Common myeloid progenitor, CD34-positive (primary cell): Measurements from ENCODE around the gene DENND1B.
"Not testable (repeated sequence)": the region's sequence is repeated elsewhere in the genome, so short reads cannot be mapped to it uniquely, and the experiment has no call there.

Experiments
- CTCF ChIA-PET: fragments of 350-600 bp; sonication (Branson Sonifier 250); formaldehyde crosslinking; loops from one replicate; lab custom pipeline; 2021; ENCODE audit warnings: antibody characterized with exemption; lab: Charles Lee
- POLR2A ChIA-PET: fragments of 350-600 bp; sonication (Branson Sonifier 250); formaldehyde crosslinking; loops from one replicate; lab custom pipeline; 2021; ENCODE audit warnings: antibody characterized with exemption; lab: Charles Lee
- DNase-seq, 3 donors: peaks; one replicate each; pipeline versions ENCODE4 v3.0.0 to v3.0.0-alpha.2; 2013
- H3K27ac ChIP-seq, 2 experiments: 1 replicate in 1 of 2; 2 replicates in 1 of 2; pipeline ENCODE4 v1.7.0; 2013; ENCODE audit warnings: inconsistent platforms in 2 of 2, low read length in 2 of 2, mild to moderate bottlenecking in 2 of 2, low read depth in 1 of 2, moderate library complexity in 1 of 2; ENCODE audit not compliant: severe bottlenecking in 2 of 2, insufficient read depth in 1 of 2, poor library complexity in 1 of 2
- H3K27me3 ChIP-seq, 5 experiments: replicated peaks in 2 of 5; 1 replicate in 3 of 5; 2 replicates in 2 of 5; pipeline versions ENCODE4 v1.6.1 to v1.7.0; 2013; ENCODE audit warnings: low read length in 4 of 5, mild to moderate bottlenecking in 2 of 5, moderate library complexity in 2 of 5, inconsistent platforms in 1 of 5; ENCODE audit not compliant: insufficient read depth in 5 of 5, control insufficient read depth in 4 of 5
- H3K36me3 ChIP-seq, 4 experiments: 1 replicate in 2 of 4; 2 replicates in 2 of 4; pipeline versions ENCODE4 v1.6.1 to v1.7.0; 2013; ENCODE audit warnings: low read length in 3 of 4, control low read depth in 1 of 4, mild to moderate bottlenecking in 1 of 4; ENCODE audit not compliant: control insufficient read depth in 4 of 4, insufficient read depth in 4 of 4
- H3K4me1 ChIP-seq, 4 experiments: 1 replicate in 3 of 4; 2 replicates in 1 of 4; pipeline versions ENCODE4 v1.6.1 to v1.7.1; 2013; ENCODE audit warnings: low read length in 3 of 4, mild to moderate bottlenecking in 3 of 4, control low read depth in 1 of 4, inconsistent platforms in 1 of 4, moderate library complexity in 1 of 4; ENCODE audit not compliant: control insufficient read depth in 4 of 4, insufficient read depth in 4 of 4; ENCODE audit errors: control extremely low read depth in 1 of 4
- H3K4me3 ChIP-seq, 7 experiments: 1 replicate in 4 of 7; 2 replicates in 3 of 7; pipeline versions ENCODE4 v1.5.1 to v1.7.0; 2013; ENCODE audit warnings: mild to moderate bottlenecking in 7 of 7, low read length in 6 of 7, moderate library complexity in 6 of 7, inconsistent platforms in 2 of 7, low read depth in 2 of 7, control low read depth in 1 of 7; ENCODE audit not compliant: insufficient read depth in 4 of 7, control insufficient read depth in 1 of 7; ENCODE audit errors: extremely low read depth in 1 of 7
- H3K9me3 ChIP-seq, 5 experiments: 1 replicate in 4 of 5; 2 replicates in 1 of 5; pipeline versions ENCODE4 v1.6.1 to v1.7.1; 2013; ENCODE audit warnings: low read length in 4 of 5, mild to moderate bottlenecking in 2 of 5, inconsistent platforms in 1 of 5, low read depth in 1 of 5, moderate library complexity in 1 of 5; ENCODE audit not compliant: control insufficient read depth in 4 of 5, insufficient read depth in 2 of 5; ENCODE audit errors: control extremely low read depth in 1 of 5
- WGBS: methylation state at CpG from one replicate; pipeline ENCODE4 v1.1.5; 2013; ENCODE audit not compliant: insufficient coverage; 5-methylcytosine and 5-hydroxymethylcytosine counted together

DENND1B gene

DNA sequence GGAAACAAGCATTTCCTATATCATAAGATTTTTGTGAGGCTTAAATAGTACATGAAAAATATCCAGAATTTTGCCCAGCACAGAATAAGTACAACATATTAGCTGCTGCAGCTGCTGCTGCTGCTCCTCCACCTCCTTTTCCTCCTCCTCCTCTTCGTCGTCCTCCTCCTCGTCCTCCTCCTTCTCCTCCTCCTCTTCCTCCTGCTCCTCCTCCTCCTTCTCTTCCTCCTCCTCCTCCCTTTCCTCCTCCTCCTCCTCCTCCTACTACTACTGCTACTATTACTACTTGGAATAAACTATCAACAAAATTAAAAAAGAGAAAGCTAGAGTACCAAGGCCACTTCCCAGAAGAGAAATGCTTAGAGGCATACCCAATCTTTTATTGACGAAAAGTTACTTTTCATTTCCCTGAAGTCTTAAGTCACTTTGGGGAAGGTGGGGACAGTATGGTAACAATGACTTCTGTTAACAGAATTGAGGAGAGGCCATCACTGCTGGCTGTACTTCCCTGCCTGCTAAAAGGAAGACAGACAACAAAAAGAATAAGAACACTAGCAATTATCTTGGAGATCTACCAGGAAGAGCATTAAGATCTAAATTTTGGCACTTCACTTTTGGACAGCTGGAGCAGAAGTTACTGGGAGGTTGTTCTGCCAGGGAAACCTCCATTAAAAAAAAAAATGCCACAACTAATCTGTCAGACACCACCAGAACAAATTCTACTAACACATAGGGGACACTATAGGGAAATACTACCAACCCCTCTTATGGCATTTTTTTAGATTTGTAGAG, 7.1 kb downstream of the DENND1B start:
- H3K4me3 ChIP-seq: peak overlapping the region in 3 of 7 experiments; percentile 22 to 62 (median 42)
- peaks cover 0 to 19% (median 3%) of the 10 kb centered on the region in 4 experiments for H3K36me3 ChIP-seq
- peak overlapping the region in 1 of 2 experiments; percentile 64 for H3K27ac ChIP-seq
- CTCF ChIA-PET: interaction anchor here (1.2 kb wide), 1 partner anchor 31 kb away, joined by 3 read pairs; no protein-coding TSS in a partner anchor
- 26% methylated on average over 4 of the region's 4 CpGs for WGBS
- H3K4me1 ChIP-seq: peaks cover 26 to 74% (median 56%) of the 10 kb centered on the region in 4 experiments
- no peaks in the 10 kb centered on the region for H3K27me3 ChIP-seq
- POLR2A ChIA-PET: no interaction called here
- peak in 1 of 3 donors; percentile 48 for DNase-seq
- H3K9me3 ChIP-seq: no peaks in the 10 kb centered on the region

DNA sequence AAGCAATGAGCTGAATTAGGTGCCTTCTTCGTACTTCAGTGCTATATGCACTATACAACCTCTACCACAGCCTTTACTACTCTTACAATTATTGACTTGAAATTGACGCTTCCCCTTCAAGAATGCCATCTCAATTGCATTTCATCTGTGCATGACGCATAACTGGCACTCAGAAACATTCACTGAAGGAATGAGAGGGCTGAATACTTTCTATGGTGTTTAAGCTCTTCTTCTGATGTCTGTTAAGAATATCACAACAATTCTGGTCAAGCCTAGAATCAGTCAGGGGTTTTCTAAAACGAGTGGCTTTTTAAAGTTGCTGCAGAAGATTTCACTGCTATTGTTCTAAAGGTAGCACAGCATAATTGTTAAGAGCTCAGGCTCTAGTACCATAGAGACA, 11.5 kb downstream of the DENND1B start:
- 97% methylated on average over 4 of the region's 4 CpGs for WGBS
- ChIA-PET CTCF (interaction anchor here (0.8 to 1.7 kb wide), 4 partner anchors 10 to 107 kb away, joined by 3 to 7 read pairs (median 4); no protein-coding TSS in a partner anchor), POLR2A (interaction anchor here (0.8 kb wide), 1 partner anchor 13 kb away, joined by 3 read pairs; no protein-coding TSS in a partner anchor)
- no peaks in the 10 kb centered on the region for H3K27me3 ChIP-seq
- no peaks in the 10 kb centered on the region for H3K9me3 ChIP-seq
- no peak for DNase-seq
- peaks cover 19 to 63% (median 42%) of the 10 kb centered on the region in 4 experiments for H3K4me1 ChIP-seq
- no peak overlapping the region for H3K27ac ChIP-seq
- no peak overlapping the region for H3K4me3 ChIP-seq
- H3K36me3 ChIP-seq: peaks cover 0 to 13% (median 2%) of the 10 kb centered on the region in 4 experiments

DNA sequence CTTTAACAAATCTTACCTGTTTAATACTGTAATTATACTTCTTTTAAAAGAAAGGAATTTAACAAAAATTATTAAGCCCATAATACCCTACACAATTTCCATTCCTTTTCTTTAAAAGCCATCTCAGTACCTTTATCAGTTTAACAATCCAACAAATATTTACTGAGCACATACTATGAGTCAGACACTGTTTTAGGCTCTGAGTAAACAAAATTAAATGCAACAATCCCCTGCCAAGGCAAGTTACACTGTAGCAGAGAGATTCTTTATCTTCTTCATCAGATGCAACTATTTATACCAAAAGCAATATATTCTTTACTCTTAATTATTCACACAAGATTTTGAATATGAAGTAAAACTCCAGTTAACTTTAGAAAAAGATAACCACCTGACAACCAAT, 12.0 kb downstream of the DENND1B start:
- POLR2A ChIA-PET: interaction anchor here (0.8 kb wide), 1 partner anchor 13 kb away, joined by 3 read pairs; no protein-coding TSS in a partner anchor
- DNase-seq: no peak
- Histone ChIP-seq H3K36me3 (peaks cover 0 to 13% (median 2%) of the 10 kb centered on the region in 4 experiments), H3K4me3 (no peak overlapping the region), H3K9me3 (no peaks in the 10 kb centered on the region), H3K27me3 (no peaks in the 10 kb centered on the region), H3K27ac (peak overlapping the region in 1 of 2 experiments; percentile 14), H3K4me1 (peaks cover 15 to 59% (median 38%) of the 10 kb centered on the region in 4 experiments)
- CTCF ChIA-PET: interaction anchor here (0.8 to 1.7 kb wide), 4 partner anchors 10 to 107 kb away, joined by 3 to 7 read pairs (median 4); no protein-coding TSS in a partner anchor

DNA sequence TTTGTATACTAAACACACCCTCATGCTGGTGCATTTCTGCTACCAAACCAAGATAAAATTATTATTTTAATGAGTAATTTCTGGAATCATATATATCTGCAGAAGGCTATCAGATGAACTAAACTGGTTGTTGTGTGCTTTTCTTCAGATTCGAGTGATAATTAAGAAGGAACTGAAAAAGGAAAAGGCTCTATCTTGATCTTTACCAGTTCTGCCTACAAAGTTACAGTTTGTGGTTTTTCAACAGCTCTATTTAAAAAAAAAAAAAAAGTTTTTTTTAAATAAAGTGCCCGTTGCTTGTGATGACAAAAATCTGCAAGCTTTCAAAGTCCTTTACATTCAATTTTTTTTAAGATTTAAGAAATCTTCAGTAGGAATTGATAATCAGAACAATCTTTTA, 13.6 kb downstream of the DENND1B start:
- H3K4me3 ChIP-seq: peak overlapping the region in 5 of 7 experiments; percentile 23 to 64 (median 42)
- no peaks in the 10 kb centered on the region for H3K9me3 ChIP-seq
- WGBS: 0% methylated on average over 1 of the region's 2 CpGs
- CTCF ChIA-PET: interaction anchor here (1.2 kb wide), 1 partner anchor 22 kb away, joined by 4 read pairs; no protein-coding TSS in a partner anchor
- POLR2A ChIA-PET: interaction anchor here (0.6 to 0.7 kb wide), 2 partner anchors 14 to 94 kb away, joined by 3 to 7 read pairs; no protein-coding TSS in a partner anchor
- H3K27ac ChIP-seq: peak overlapping the region; percentile 15 to 68
- peaks cover 0 to 10% (median 1%) of the 10 kb centered on the region in 4 experiments for H3K36me3 ChIP-seq
- H3K27me3 ChIP-seq: no peaks in the 10 kb centered on the region
- DNase-seq: peak; percentile 33 to 81 (median 67)
- peaks cover 12 to 51% (median 30%) of the 10 kb centered on the region in 4 experiments for H3K4me1 ChIP-seq

DNA sequence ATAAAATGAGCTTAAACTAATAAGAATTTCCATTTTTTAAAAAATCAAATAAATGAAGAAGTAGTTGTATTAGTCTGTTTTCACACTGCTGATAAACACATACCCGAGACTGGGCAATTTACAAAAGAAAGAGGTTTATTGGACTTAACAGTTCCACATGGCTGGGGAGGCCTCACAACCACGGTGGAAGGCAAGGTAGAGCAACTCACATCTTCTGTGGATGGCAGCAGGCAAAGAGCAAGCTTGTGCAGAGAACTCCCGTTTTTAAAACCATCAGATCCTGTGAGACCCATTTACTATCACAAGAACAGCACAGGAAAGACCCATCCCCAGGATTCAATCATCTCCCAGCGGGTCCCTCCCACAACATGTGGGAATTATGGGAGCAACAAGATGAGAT, 19.7 kb downstream of the DENND1B start:
- ChIA-PET POLR2A (interaction anchor here (0.7 kb wide), 1 partner anchor 20 kb away, joined by 4 read pairs; the partner anchor contains the start of gene DENND1B), CTCF (interaction anchor here (1.1 kb wide), 1 partner anchor 19 kb away, joined by 3 read pairs; no protein-coding TSS in a partner anchor)
- 92% methylated on average over 2 of the region's 4 CpGs for WGBS
- DNase-seq, H3K4me3 ChIP-seq, H3K9me3 ChIP-seq, H3K27ac ChIP-seq, H3K36me3 ChIP-seq, H3K4me1 ChIP-seq, H3K27me3 ChIP-seq: not testable (repeated sequence)

DNA sequence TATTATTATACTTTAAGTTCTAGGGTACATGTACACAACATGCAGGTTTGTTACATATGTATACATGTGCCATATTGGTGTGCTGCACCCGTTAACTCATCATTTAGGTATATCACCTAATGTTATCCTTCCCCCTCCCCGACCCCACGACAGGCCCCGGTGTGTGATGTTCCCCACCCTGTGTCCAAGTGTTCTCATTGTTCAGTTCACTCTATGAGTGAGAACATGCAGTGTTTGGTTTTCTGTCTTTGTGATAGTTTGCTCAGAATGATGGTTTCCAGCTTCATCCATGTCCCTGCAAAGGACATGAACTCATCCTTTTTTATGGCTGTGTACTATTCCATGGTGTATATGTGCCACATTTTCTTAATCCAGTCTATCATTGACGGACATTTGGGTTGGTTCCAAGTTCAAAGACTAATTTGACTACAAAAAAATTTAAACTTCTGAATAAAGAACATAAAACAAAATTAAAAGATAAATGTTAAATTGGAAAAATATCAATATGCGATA, 22.6 kb downstream of the DENND1B start:
- H3K27ac ChIP-seq, H3K36me3 ChIP-seq, POLR2A ChIA-PET, DNase-seq, H3K9me3 ChIP-seq, H3K4me1 ChIP-seq, H3K27me3 ChIP-seq, CTCF ChIA-PET, H3K4me3 ChIP-seq: not testable (repeated sequence)
- no CpG with 5 or more reads among the region's 6 CpGs for WGBS
